Panc1 (cell line): ENCODE data around the gene ADGRL3.

Experiments used
- CTCF ChIP-seq: fragments of 450-650 bp; IDR thresholded peaks from 2 replicates; pipeline ENCODE4 v1.5.1; 2017; ENCODE audit warnings: mild to moderate bottlenecking
- POLR2AphosphoS5 ChIP-seq: IDR thresholded peaks from 2 replicates; pipeline ENCODE4 v1.6.1; 2012; ENCODE audit warnings: mild to moderate bottlenecking, low read depth, low read length, moderate library complexity
- SIN3A ChIP-seq: IDR thresholded peaks from 2 replicates; pipeline ENCODE4 v1.6.1; 2012; ENCODE audit warnings: low read depth, mild to moderate bottlenecking, low read length, moderate library complexity, borderline replicate concordance; ENCODE audit not compliant: insufficient read depth
- TCF7L2 ChIP-seq: IDR thresholded peaks from 2 replicates; pipeline ENCODE4 v1.6.1; 2011; ENCODE audit warnings: mild to moderate bottlenecking, low read depth, low read length, inconsistent platforms

- TF ChIP-seq CTCF (no peak), TCF7L2 (no peak), POLR2AphosphoS5 (no peak), SIN3A (no peak)
Measured at GRCh38 chr4:61489927-61490326, 289.8 kb downstream of the ADGRL3 start.
